Chondrocyte (in vitro differentiated cells): Measurements from ENCODE around the gene RERE. TPM values are rescaled to one million over a fixed set of nuclear protein-coding genes. Genes with fewer than 3 reads are reported as not detected.
A peak's percentile ranks its signal among the peaks of the same experiment; 100 is the strongest.

ENCODE experiments used
- DNase-seq: peaks from one replicate; pipeline ENCODE4 v3.0.0; 2021; ENCODE audit warnings: mixed read lengths, low spot score
- H3K27ac Mint-ChIP-seq: one replicate; pipeline ENCODE4 v1.8.0; 2021; ENCODE audit warnings: mild to moderate bottlenecking, moderate library complexity, mixed read lengths; ENCODE audit not compliant: unreplicated experiment
- H3K27me3 Mint-ChIP-seq: 2 replicates; pipeline ENCODE4 v1.8.0; 2021; ENCODE audit warnings: low read depth, mixed read lengths
- H3K36me3 Mint-ChIP-seq: 2 replicates; pipeline ENCODE4 v1.8.0; 2021; ENCODE audit warnings: low read depth, mixed read lengths
- H3K4me1 Mint-ChIP-seq: 2 replicates; pipeline ENCODE4 v1.8.0; 2021; ENCODE audit warnings: low read depth, mild to moderate bottlenecking, mixed read lengths
- H3K4me3 Mint-ChIP-seq: one replicate; pipeline ENCODE4 v1.8.0; 2021; ENCODE audit warnings: mild to moderate bottlenecking, moderate library complexity, mixed read lengths; ENCODE audit not compliant: unreplicated experiment
- H3K9me3 Mint-ChIP-seq: 2 replicates; pipeline ENCODE4 v1.8.0; 2021; ENCODE audit warnings: low read depth, mixed read lengths
- CTCF ChIP-seq: fragments of 200-600 bp; sonication (generic); IDR thresholded peaks from 2 replicates; pipeline ENCODE4 v1.5.0; 2021; ENCODE audit warnings: antibody characterized with exemption, mild to moderate bottlenecking, moderate library complexity
- total RNA-seq: library from RNA; stranded (reverse); gene quantifications from 3 replicates; pipeline ENCODE4 v1.2.1, GENCODE V29; 2021

RERE gene
- total RNA-seq, 1 donor from 2014 or later: 64.9 TPM

GRCh38 chr1:8863794-8864233 lies 46.4 kb upstream of the RERE start:
- no peak for TF ChIP-seq CTCF
- H3K27ac Mint-ChIP-seq: no peak overlapping the region
- H3K4me3 Mint-ChIP-seq: no peak overlapping the region

GRCh38 chr1:8863138-8863537 lies 45.7 kb upstream of the RERE start:
- Mint-ChIP-seq H3K4me3 (no peak overlapping the region), H3K9me3 (no peaks in the 10 kb centered on the region), H3K27me3 (no peaks in the 10 kb centered on the region), H3K27ac (no peak overlapping the region), H3K36me3 (peaks cover 56% of the 10 kb centered on the region), H3K4me1 (peaks cover 44% of the 10 kb centered on the region)
- TF ChIP-seq CTCF: no peak
- no peak for DNase-seq

More at GRCh38 chr1:8863794-8864233, 46.4 kb upstream of the RERE start:
- Mint-ChIP-seq H3K36me3 (peaks cover 55% of the 10 kb centered on the region), H3K9me3 (no peaks in the 10 kb centered on the region), H3K27me3 (no peaks in the 10 kb centered on the region), H3K4me1 (peaks cover 37% of the 10 kb centered on the region)
- no peak for DNase-seq

DNA sequence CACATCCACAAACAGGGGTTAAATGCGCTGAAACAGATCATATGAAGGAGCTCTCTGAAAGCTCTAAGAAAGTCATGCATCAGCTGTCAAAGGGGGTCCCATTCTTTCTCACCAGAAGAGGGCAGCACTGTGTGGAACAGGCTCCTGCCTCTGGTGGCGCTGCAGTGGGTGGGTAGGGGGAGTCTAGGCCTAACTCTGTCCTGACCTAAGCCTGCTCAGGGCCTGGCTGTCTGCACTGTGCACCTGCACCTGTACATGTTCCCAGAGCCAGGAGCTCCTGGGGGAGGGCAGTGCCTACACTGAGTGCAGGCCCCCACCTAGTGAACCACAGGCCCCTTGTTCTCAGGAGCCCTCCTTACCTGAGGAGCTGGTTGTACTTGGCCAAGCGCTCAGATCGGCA lies 45.1 kb upstream of the RERE start:
- no peaks in the 10 kb centered on the region for H3K27me3 Mint-ChIP-seq
- H3K27ac Mint-ChIP-seq: peak overlapping the region; percentile 66
- no peaks in the 10 kb centered on the region for H3K9me3 Mint-ChIP-seq
- DNase-seq: no peak
- TF ChIP-seq CTCF: peak; percentile 82
- H3K4me1 Mint-ChIP-seq: peaks cover 46% of the 10 kb centered on the region
- peaks cover 51% of the 10 kb centered on the region for H3K36me3 Mint-ChIP-seq
- no peak overlapping the region for H3K4me3 Mint-ChIP-seq

DNA sequence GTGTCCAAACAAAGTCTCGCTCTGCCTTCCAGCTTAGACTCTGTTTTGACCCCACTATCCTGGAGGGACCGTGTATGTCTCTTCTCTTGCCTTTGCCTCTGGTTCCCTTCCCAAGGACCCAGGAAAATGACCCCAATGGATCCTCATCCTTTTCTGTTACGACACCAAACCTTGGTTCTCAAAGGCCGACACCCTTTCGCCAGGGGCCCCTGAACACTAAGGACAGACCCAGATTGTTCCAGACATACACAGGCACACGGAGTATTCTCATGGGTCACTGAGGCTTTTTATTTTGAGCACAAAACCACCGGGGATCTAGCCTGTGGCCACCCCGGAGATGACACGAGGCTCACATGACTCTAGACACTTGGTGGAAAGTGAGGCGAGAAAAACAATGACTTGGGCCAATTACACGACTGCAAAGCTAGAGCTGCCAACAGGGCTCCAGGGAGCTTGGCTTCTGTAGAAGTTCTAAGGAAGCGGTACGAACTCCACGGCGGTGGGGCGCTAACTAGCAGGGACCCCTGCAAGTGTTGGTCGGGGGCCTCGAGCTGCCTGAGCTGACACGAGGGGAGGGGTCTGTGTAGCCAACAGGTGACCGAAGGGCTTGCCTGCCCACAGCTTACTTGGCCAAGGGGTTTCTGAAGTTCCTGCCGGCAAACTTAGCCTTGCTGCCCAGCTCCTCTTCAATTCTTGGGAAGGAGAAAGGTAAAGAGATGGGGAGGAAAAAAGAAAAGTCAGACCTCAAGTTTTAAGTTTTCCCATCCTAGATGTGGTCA lies 43.5 kb upstream of the RERE start:
- H3K4me1 Mint-ChIP-seq: peaks cover 41% of the 10 kb centered on the region
- no peaks in the 10 kb centered on the region for H3K27me3 Mint-ChIP-seq
- peaks cover 42% of the 10 kb centered on the region for H3K36me3 Mint-ChIP-seq
- peak overlapping the region; percentile 49 for H3K27ac Mint-ChIP-seq
- TF ChIP-seq CTCF: no peak
- H3K9me3 Mint-ChIP-seq: no peaks in the 10 kb centered on the region
- H3K4me3 Mint-ChIP-seq: no peak overlapping the region
- no peak for DNase-seq

GRCh38 chr1:8858888-8859706 lies 41.7 kb upstream of the RERE start:
- H3K36me3 Mint-ChIP-seq: peaks cover 36% of the 10 kb centered on the region
- peak; percentile 84 for TF ChIP-seq CTCF
- no peaks in the 10 kb centered on the region for H3K9me3 Mint-ChIP-seq
- no peak overlapping the region for H3K4me3 Mint-ChIP-seq
- no peaks in the 10 kb centered on the region for H3K27me3 Mint-ChIP-seq
- H3K27ac Mint-ChIP-seq: peak overlapping the region; percentile 89
- DNase-seq: no peak
- H3K4me1 Mint-ChIP-seq: peaks cover 41% of the 10 kb centered on the region
